Stomach (tissue), 9 donors: Measurements from ENCODE around the gene ELOVL1. TPM values are rescaled to one million over a fixed set of nuclear protein-coding genes. Genes with fewer than 3 reads are reported as not detected.

Experiments used
- DNase-seq, 2 donors: peaks; one replicate each; pipeline versions ENCODE4 v3.0.0 to v3.0.0-alpha.2; 2013 to 2019
- H3K27ac ChIP-seq, 5 donors: fragments of 200-600 bp in 4 of 5; sonication (generic) in 4 of 5; one replicate each; pipeline ENCODE4 v1.5.1; 2013 to 2019; ENCODE audit warnings: mild to moderate bottlenecking in 1 of 5, moderate library complexity in 1 of 5
- H3K27me3 ChIP-seq, 3 donors: fragments of 200-600 bp; sonication (generic); one replicate each; pipeline ENCODE4 v1.5.1; 2017 to 2019; ENCODE audit warnings: mixed run types in 1 of 3
- H3K36me3 ChIP-seq, 4 donors: fragments of 200-600 bp; sonication (generic); 1 replicate in 3 of 4; 2 replicates in 1 of 4; pipeline ENCODE4 v1.5.1; 2016 to 2019
- H3K4me1 ChIP-seq, 4 donors: fragments of 200-600 bp; sonication (generic); one replicate each; pipeline ENCODE4 v1.5.1; 2016 to 2019
- H3K4me3 ChIP-seq, 4 donors: fragments of 200-600 bp; sonication (generic) in 3 of 4; one replicate each; pipeline ENCODE4 v1.5.1; 2016 to 2019; ENCODE audit warnings: mild to moderate bottlenecking in 1 of 4
- H3K9me3 ChIP-seq, 4 donors: fragments of 200-600 bp; sonication (generic); one replicate each; pipeline ENCODE4 v1.5.1; 2016 to 2019
- CTCF ChIP-seq, 7 experiments: fragments of 450-650 bp in 4 of 7; fragments of 200-600 bp in 3 of 7; sonication (generic) in 3 of 7; IDR thresholded peaks; one replicate each; pipeline ENCODE4 v1.5.1; 2016 to 2019; ENCODE audit warnings: antibody characterized with exemption in 7 of 7, control low read depth in 2 of 7, mild to moderate bottlenecking in 1 of 7
- EP300 ChIP-seq: sonication (generic); formaldehyde crosslinking; IDR thresholded peaks from one replicate; pipeline ENCODE4 v1.6.1; 2017; ENCODE audit warnings: antibody characterized with exemption
- POLR2A ChIP-seq, 4 donors: fragments of 450-650 bp; IDR thresholded peaks; one replicate each; pipeline ENCODE4 v1.6.1; 2016; ENCODE audit warnings: antibody characterized with exemption in 4 of 4, control low read depth in 2 of 4, mild to moderate bottlenecking in 1 of 4, moderate library complexity in 1 of 4
- POLR2AphosphoS5 ChIP-seq, 3 donors: sonication (generic); formaldehyde crosslinking; IDR thresholded peaks; one replicate each; pipeline ENCODE4 v1.6.1; 2016; ENCODE audit warnings: antibody characterized with exemption in 3 of 3
- WGBS, 5 donors: extraction: QIAGEN DNeasy Blood & Tissue Kit in 3 of 5; methylation state at CpG; one replicate each; pipeline versions ENCODE4 v1.1.5 to v1.1.7; 2013 to 2018; 5-methylcytosine and 5-hydroxymethylcytosine counted together
- intact Hi-C: fragments of 100-400 bp; cut with DNase I; formaldehyde crosslinking; loops from one replicate; pipeline ENCODE4 v1.15.1; 2023; ENCODE audit warnings: low total_unique reads
- polyA plus RNA-seq, 3 donors: library from polyadenylated mRNA; stranded (reverse); fragments of 200-250 nt; gene quantifications; one replicate each; pipeline ENCODE4 v1.2.3, GENCODE V29; 2013
- total RNA-seq, 5 donors: library from RNA; depleted of rRNA; stranded (reverse); fragments of >200 nt; gene quantifications; one replicate each; pipeline versions ENCODE4 v1.1.0 to v1.2.3, GENCODE V29; 2014 to 2016
- donor health status: healthy with polysubstance abuse.
- donor health status: Bipolar disorder and iron deficiency.
- donor health status: healthy.

ELOVL1 gene
- total and polyA plus RNA-seq, 8 donors: 7.6 to 109 (median 55.7) TPM

GRCh38 chr1:43345120-43345519 is 22.7 kb downstream of the ELOVL1 start:
- no peaks in the 10 kb centered on the region for H3K27me3 ChIP-seq
- peak in 1 of 2 donors; percentile 67 for DNase-seq
- no peaks in the 10 kb centered on the region for H3K36me3 ChIP-seq
- H3K27ac ChIP-seq: peak overlapping the region in 4 of 5 donors; percentile 20 to 57 (median 33)
- TF ChIP-seq CTCF (IDR thresholded peaks at IDR 0.05) (no peak), POLR2AphosphoS5 (IDR thresholded peaks at IDR 0.05) (peak in 2 of 3 donors; percentile 20 to 70)
- WGBS, 5 donors: 28 to 44% (median 29%) methylated on average over 3 of the region's 3 CpGs
- H3K4me3 ChIP-seq: no peak overlapping the region
- peaks cover 7 to 39% (median 23%) of the 10 kb centered on the region in 4 donors for H3K4me1 ChIP-seq
- H3K9me3 ChIP-seq: no peaks in the 10 kb centered on the region
- intact Hi-C loops: no loop called here

GRCh38 chr1:43344267-43344850 is 23.5 kb downstream of the ELOVL1 start:
- Histone ChIP-seq H3K36me3 (no peaks in the 10 kb centered on the region), H3K4me1 (peaks cover under 1 to 32% (median 17%) of the 10 kb centered on the region in 4 donors), H3K4me3 (no peak overlapping the region), H3K9me3 (no peaks in the 10 kb centered on the region), H3K27me3 (no peaks in the 10 kb centered on the region), H3K27ac (peak overlapping the region in 3 of 5 donors; percentile 20 to 39 (median 27))
- intact Hi-C loops: no loop called here
- 48 to 59% (median 56%) methylated on average over 4 of the region's 4 CpGs for WGBS, 5 donors
- TF ChIP-seq EP300 (no peak), POLR2AphosphoS5 (IDR thresholded peaks at IDR 0.05) (no peak), POLR2A (IDR thresholded peaks at IDR 0.05) (no peak), CTCF (IDR thresholded peaks at IDR 0.05) (no peak)
- DNase-seq: no peak

- Histone ChIP-seq H3K9me3 (no peaks in the 10 kb centered on the region), H3K4me3 (no peak overlapping the region), H3K36me3 (no peaks in the 10 kb centered on the region), H3K27ac (no peak overlapping the region), H3K4me1 (peaks cover 0 to 16% (median 7%) of the 10 kb centered on the region in 4 donors), H3K27me3 (no peaks in the 10 kb centered on the region)
- 32 to 48% (median 44%) methylated on average over 1 of the region's 1 CpG for WGBS, 5 donors
- TF ChIP-seq POLR2A (IDR thresholded peaks at IDR 0.05): no peak
- TF ChIP-seq CTCF (IDR thresholded peaks at IDR 0.05): no peak
- no peak for TF ChIP-seq POLR2AphosphoS5 (IDR thresholded peaks at IDR 0.05)
- no peak for TF ChIP-seq EP300
- DNase-seq: no peak
- intact Hi-C loops: no loop called here
Observed at GRCh38 chr1:43340559-43340958, 27.3 kb downstream of the ELOVL1 start.

- no peaks in the 10 kb centered on the region for H3K9me3 ChIP-seq
- intact Hi-C loops: no loop called here
- no peak overlapping the region for H3K4me3 ChIP-seq
- H3K27me3 ChIP-seq: no peaks in the 10 kb centered on the region
- 88 to 93% (median 91%) methylated on average over 6 of the region's 6 CpGs for WGBS, 5 donors
- H3K27ac ChIP-seq: no peak overlapping the region
- TF ChIP-seq POLR2A (IDR thresholded peaks at IDR 0.05) (no peak), POLR2AphosphoS5 (IDR thresholded peaks at IDR 0.05) (no peak), CTCF (IDR thresholded peaks at IDR 0.05) (no peak), EP300 (no peak)
- DNase-seq: no peak
- no peaks in the 10 kb centered on the region for H3K36me3 ChIP-seq
- H3K4me1 ChIP-seq: peaks cover 0 to 7% (median 2%) of the 10 kb centered on the region in 4 donors
Observed at GRCh38 chr1:43339584-43340232, 28.1 kb downstream of the ELOVL1 start.
